GM12878 (cell line): ENCODE results near the gene CAB39L. TPM values are rescaled to one million over a fixed set of nuclear protein-coding genes. Genes with fewer than 3 reads are reported as not detected.

Experiments used
- ATAC-seq: fragments of 200-7000 bp; cut with Tn5 transposase; 3 replicates; pipeline ENCODE4 v1.9.1; 2020; ENCODE audit warnings: mild to moderate bottlenecking, moderate library complexity
- BruUV-seq: library from RNA; stranded (reverse); fragments of 400-500 nt; replicated peaks from 2 replicates; lab custom pipeline; 2021; lab: Mats Ljungman, UMichigan
- CTCF ChIA-PET: fragments of 300-600 bp; sonication (Branson Sonifier 250); formaldehyde crosslinking; extraction: SDS; loops from one replicate; lab custom pipeline; 2021; ENCODE audit warnings: inconsistent platforms; lab: Yijun Ruan, JAX
- POLR2A ChIA-PET: fragments of 350-600 bp; formaldehyde crosslinking; extraction: SDS; loops from one replicate; lab custom pipeline; 2021; ENCODE audit warnings: inconsistent platforms; lab: Charles Lee
- RAD21 ChIA-PET: fragments of 300-600 bp; sonication (Branson Sonifier 250); formaldehyde crosslinking; loops from one replicate; lab custom pipeline; 2023; ENCODE audit warnings: antibody characterized with exemption; ENCODE audit not compliant: unreplicated experiment; lab: Charles Lee
- SMC1A ChIA-PET: fragments of 300-600 bp; sonication (Branson Sonifier 250); formaldehyde crosslinking; loops from one replicate; lab custom pipeline; 2023; ENCODE audit not compliant: unreplicated experiment, uncharacterized antibody; lab: Charles Lee
- DNase-seq: peaks from one replicate; pipeline ENCODE4 v3.0.0-alpha.2; 2011; ENCODE audit warnings: low read depth, low spot score
- FAIRE-seq: peaks from 3 replicates; lab custom pipeline; 2011; peaks lifted over from hg19 to GRCh38; lab: Jason Lieb, UNC
- H2AFZ ChIP-seq: 2 replicates; pipeline ENCODE4 v1.6.0; 2011; ENCODE audit warnings: low read depth, low read length, control low read depth; ENCODE audit not compliant: control insufficient read depth
- H3K27ac ChIP-seq: 2 replicates; pipeline ENCODE4 v1.5.1; 2011; ENCODE audit warnings: control low read depth; ENCODE audit not compliant: control insufficient read depth, insufficient read depth
- H3K27me3 ChIP-seq, 2 experiments: replicated peaks in 1 of 2; 2 replicates each; pipeline versions ENCODE4 v1.6.0 to v1.6.1; 2011; ENCODE audit warnings: low read length in 1 of 2; ENCODE audit not compliant: control insufficient read depth in 2 of 2, insufficient read depth in 2 of 2
- H3K36me3 ChIP-seq, 2 experiments: 2 replicates each; pipeline ENCODE4 v1.5.1; 2011; ENCODE audit warnings: low read length in 1 of 2; ENCODE audit not compliant: control insufficient read depth in 2 of 2, insufficient read depth in 2 of 2
- H3K4me1 ChIP-seq: 2 replicates; pipeline ENCODE4 v1.6.1; 2011; ENCODE audit warnings: mild to moderate bottlenecking, low read length, moderate library complexity, mixed read lengths; ENCODE audit not compliant: control insufficient read depth, insufficient read depth
- H3K4me2 ChIP-seq: 2 replicates; pipeline ENCODE4 v1.6.0; 2011; ENCODE audit warnings: control low read depth; ENCODE audit not compliant: control insufficient read depth, insufficient read depth
- H3K4me3 ChIP-seq: fragments of 200-600 bp; sonication (generic); 2 replicates; pipeline ENCODE4 v1.5.1; 2016
- H3K79me2 ChIP-seq: 2 replicates; pipeline ENCODE4 v1.6.0; 2011; ENCODE audit warnings: low read length; ENCODE audit not compliant: control insufficient read depth, insufficient read depth
- H3K9ac ChIP-seq: 2 replicates; pipeline ENCODE4 v1.8.0; 2011; ENCODE audit warnings: low read length, control low read depth, mixed read lengths; ENCODE audit not compliant: control insufficient read depth, insufficient read depth
- H3K9me3 ChIP-seq: replicated peaks from 3 replicates; pipeline ENCODE4 v1.5.1; 2011; ENCODE audit warnings: mild to moderate bottlenecking, low read length; ENCODE audit not compliant: control insufficient read depth, insufficient read depth
- H4K20me1 ChIP-seq: 2 replicates; pipeline ENCODE4 v1.6.0; 2011; ENCODE audit not compliant: control insufficient read depth, insufficient read depth
- BACH1 ChIP-seq: fragments of 450-650 bp; IDR thresholded peaks from 2 replicates; pipeline ENCODE4 v1.6.1; 2017; ENCODE audit warnings: mild to moderate bottlenecking, borderline replicate concordance
- BCL3 ChIP-seq: IDR thresholded peaks from 2 replicates; pipeline ENCODE4 v1.6.1; 2011; ENCODE audit warnings: borderline replicate concordance, low read depth, mild to moderate bottlenecking, moderate library complexity, low read length; ENCODE audit not compliant: insufficient read depth, poor library complexity, severe bottlenecking
- CBX3 ChIP-seq: fragments of 200-600 bp; sonication (generic); IDR thresholded peaks from 2 replicates; pipeline ENCODE4 v1.6.1; 2016; ENCODE audit warnings: low read depth, borderline replicate concordance
- EP300 ChIP-seq, 2 experiments: fragments of 150-350 bp in 1 of 2; IDR thresholded peaks; 2 replicates each; pipeline ENCODE4 v1.6.1; 2011 to 2012; ENCODE audit warnings: low read depth in 2 of 2, low read length in 2 of 2, borderline replicate concordance in 1 of 2, improper control_type of control experiment in 1 of 2, inconsistent platforms in 1 of 2; ENCODE audit not compliant: control insufficient read depth in 1 of 2
- GABPA ChIP-seq: IDR thresholded peaks from 2 replicates; pipeline ENCODE4 v1.6.1; 2014; ENCODE audit warnings: antibody characterized with exemption, low read depth, mild to moderate bottlenecking, inconsistent platforms
- HCFC1 ChIP-seq: fragments of 150-350 bp; IDR thresholded peaks from 2 replicates; pipeline ENCODE4 v1.6.1; 2014; ENCODE audit warnings: low read length
- HDGF ChIP-seq: fragments of 450-650 bp; IDR thresholded peaks from 2 replicates; pipeline ENCODE4 v1.6.1; 2016; ENCODE audit warnings: antibody characterized with exemption
- NBN ChIP-seq: fragments of 450-650 bp; IDR thresholded peaks from 2 replicates; pipeline ENCODE4 v1.6.1; 2016
- PAX5 ChIP-seq: IDR thresholded peaks from 2 replicates; pipeline ENCODE4 v1.6.1; 2011; ENCODE audit warnings: low read depth, low read length, borderline replicate concordance
- RB1 ChIP-seq: fragments of 450-650 bp; formaldehyde crosslinking; IDR thresholded peaks from 2 replicates; pipeline ENCODE4 v1.6.1; 2017; ENCODE audit warnings: mild to moderate bottlenecking, borderline replicate concordance
- RELB ChIP-seq: fragments of 450-650 bp; IDR thresholded peaks from 2 replicates; pipeline ENCODE4 v1.6.1; 2017; ENCODE audit warnings: low read depth, mild to moderate bottlenecking, moderate library complexity
- SMAD1 ChIP-seq: fragments of 450-650 bp; IDR thresholded peaks from 2 replicates; pipeline ENCODE4 v1.6.1; 2018; ENCODE audit warnings: mild to moderate bottlenecking, low read depth; ENCODE audit not compliant: partially characterized antibody
- SUZ12 ChIP-seq: fragments of 200-600 bp; sonication (generic); IDR thresholded peaks from one replicate; pipeline ENCODE4 v1.6.1; 2018; ENCODE audit warnings: antibody characterized with exemption, mild to moderate bottlenecking; ENCODE audit not compliant: unreplicated experiment
- ZNF384 ChIP-seq: IDR thresholded peaks from 2 replicates; pipeline ENCODE4 v1.6.1; 2012; ENCODE audit warnings: low read depth, mild to moderate bottlenecking, low read length, improper control_type of control experiment, borderline replicate concordance
- ZNF592 ChIP-seq: fragments of 450-650 bp; IDR thresholded peaks from 2 replicates; pipeline ENCODE4 v1.6.1; 2017; ENCODE audit warnings: mild to moderate bottlenecking, moderate library complexity
- ZNF622 ChIP-seq: fragments of 450-650 bp; IDR thresholded peaks from 2 replicates; pipeline ENCODE4 v1.6.1; 2017; ENCODE audit warnings: mild to moderate bottlenecking, inconsistent platforms
- WGBS: methylation state at CpG from one replicate; pipeline ENCODE4 v1.1.6; 2016; ENCODE audit warnings: low lambda C conversion rate; ENCODE audit not compliant: insufficient replicate concordance, insufficient coverage; ENCODE audit errors: missing lambda C conversion rate; 5-methylcytosine and 5-hydroxymethylcytosine counted together
- in situ Hi-C: fragments of 300-500 bp; cut with MboI; formaldehyde crosslinking; loops from 9 replicates; pipeline ENCODE4 v1.14.3; 2018; ENCODE audit warnings: mixed read lengths
- intact Hi-C: fragments of 100-400 bp; cut with micrococcal nuclease; formaldehyde crosslinking; loops from one replicate; pipeline ENCODE4 v1.14.2; 2022; ENCODE audit not compliant: unreplicated experiment
- polyA plus RNA-seq, 11 experiments: library from polyadenylated mRNA; depleted of rRNA in 4 of 11; unstranded in 6 of 11; stranded (reverse) in 5 of 11; fragments of >200 nt; fragmentation: Nextera tagmentation in 4 of 11; fragmentation: Illumina TruSeq in 1 of 11; extraction: Ambion mirVana in 4 of 11; extraction: Trizol in 1 of 11; gene quantifications; 1 replicate in 1 of 11; 2 replicates in 10 of 11; pipeline versions ENCODE4 v1.2.1 to v1.2.3, GENCODE V29; 2011 to 2016; ENCODE audit warnings: inconsistent platforms in 2 of 11, missing spikeins in 2 of 11, low read depth in 1 of 11
- total RNA-seq, 4 experiments: library from RNA; depleted of rRNA in 3 of 4; stranded (reverse); fragments of >200 nt in 3 of 4; fragmentation: Illumina TruSeq in 1 of 4; extraction: Trizol in 1 of 4; gene quantifications; 2 replicates each; pipeline versions ENCODE4 v1.2.1 to v1.2.3, GENCODE V29; 2013 to 2021

The CAB39L gene
- total and polyA plus RNA-seq, 10 of the 15 experiments (the other 5 are each of a cell fraction or from before 2014, with no cell fraction given): 0.88 to 3.0 (median 1.7) TPM

GRCh38 chr13:49388091-49388635, 55.7 kb downstream of the CAB39L start (continued):
- TF ChIP-seq SMAD1: no peak
- TF ChIP-seq, all 136 proteins: peak for 0

GRCh38 chr13:49386664-49387063, 57.2 kb downstream of the CAB39L start:
- 22% methylated on average over 2 of the region's 2 CpGs for whole genome bisulfite sequencing
- Histone ChIP-seq H3K4me1 (no peaks in the 10 kb centered on the region), H4K20me1 (no peaks in the 10 kb centered on the region), H3K27ac (no peak overlapping the region), H3K9me3 (no peaks in the 10 kb centered on the region), H3K79me2 (no peaks in the 10 kb centered on the region), H3K27me3 (no peaks in the 10 kb centered on the region), H3K36me3 (no peaks in the 10 kb centered on the region), H3K9ac (no peak overlapping the region), H2AFZ (no peak overlapping the region), H3K4me2 (no peak overlapping the region), H3K4me3 (no peak overlapping the region)
- ChIA-PET RAD21 (no interaction called here), CTCF (no interaction called here), POLR2A (no interaction called here), SMC1A (no interaction called here)
- in situ Hi-C loops (no loop called here), intact Hi-C loops (no loop called here)
- no peak for ATAC-seq
- DNase-seq: no peak
- FAIRE-seq: no peak
- no TSS peak for BruUV-seq
- no peak for TF ChIP-seq BACH1
- no peak for TF ChIP-seq NBN
- TF ChIP-seq EP300 (IDR thresholded peaks at IDR 0.05; ENCODE audit: borderline replicate concordance in 1 of 2, control insufficient read depth in 1 of 2, low read depth in 2 of 2, low read length in 2 of 2): no peak
- TF ChIP-seq ZNF384: no peak
- no peak for TF ChIP-seq SUZ12
- no peak for TF ChIP-seq ZNF592
- no peak for TF ChIP-seq PAX5
- no peak for TF ChIP-seq RELB
- no peak for TF ChIP-seq BCL3
- TF ChIP-seq HDGF: no peak
- no peak for TF ChIP-seq RB1
- no peak for TF ChIP-seq ZNF622
- no peak for TF ChIP-seq CBX3
- no peak for TF ChIP-seq HCFC1
- TF ChIP-seq GABPA: no peak
